Measurements from ENCODE around the gene ABHD2. TPM values are rescaled to one million over a fixed set of nuclear protein-coding genes. Genes with fewer than 3 reads are reported as not detected.

Gene ABHD2
- total and polyA plus RNA-seq, 9 of the 15 experiments (the other 6 are each of a cell fraction or from before 2014, with no cell fraction given): 16.9 to 99.8 (median 47.5) TPM

- H3K27ac ChIP-seq (ENCODE audit: extremely low read depth, low read depth, low read length): peak overlapping the region; percentile 91
- H4K20me1 ChIP-seq (replicated peaks; ENCODE audit: control insufficient read depth, insufficient read depth, low read length): no peaks in the 10 kb centered on the region
- H3K4me2 ChIP-seq (ENCODE audit: insufficient read depth, low read length): peak overlapping the region; percentile 67
- in situ Hi-C loops (cut with MboI): no loop called here
- H2AFZ ChIP-seq (ENCODE audit: low read depth, low read length): peak overlapping the region; percentile 83
- H3K79me2 ChIP-seq (ENCODE audit: control insufficient read depth, insufficient read depth, low read length): no peaks in the 10 kb centered on the region
- intact Hi-C loops (cut with micrococcal nuclease): no loop called here
- DNase-seq (ENCODE audit: extremely low read depth in 1 of 4, low spot score in 3 of 4): peak; percentile 34 to 89 (median 50)
- peak overlapping the region; percentile 54 to 56; a peak in 3 of 4 replicates for H3K9ac ChIP-seq (ENCODE audit: insufficient read depth in 1 of 2, low read depth in 2 of 2, low read length in 2 of 2)
- H3K9me3 ChIP-seq (replicated peaks; ENCODE audit: control insufficient read depth, insufficient read depth, low read depth, low read length): peaks cover 3% of the 10 kb centered on the region; the same call in 1 of the 2 replicates
- H3K27me3 ChIP-seq (ENCODE audit: control insufficient read depth in 2 of 2, insufficient read depth in 2 of 2, low read length in 2 of 2): no peaks in the 10 kb centered on the region
- POLR2A ChIA-PET: interaction anchor here (0.6 kb wide), 1 partner anchor 14 kb away, joined by 3 read pairs; the partner anchor contains the start of gene ABHD2
- no peak overlapping the region for H3K4me3 ChIP-seq
- peak; percentile 76 for ATAC-seq
- peak; percentile 88 for FAIRE-seq
- CTCF ChIA-PET (ENCODE audit: low intra/inter-chr PET ratio): interaction anchor here (0.9 kb wide), 1 partner anchor 55 kb away, joined by 3 read pairs; no protein-coding TSS in a partner anchor
- no peaks in the 10 kb centered on the region for H3K36me3 ChIP-seq (ENCODE audit: control insufficient read depth, insufficient read depth, low read length)
- no peaks in the 10 kb centered on the region for H3K9me1 ChIP-seq (ENCODE audit: control insufficient read depth, insufficient read depth, low read length)
- 1% methylated on average over 4 of the region's 4 CpGs for WGBS (ENCODE audit: insufficient coverage, low coverage, missing lambda C conversion rate)
- BruUV-seq (replicated peaks): no TSS peak
- peaks cover 36 to 78% of the 10 kb centered on the region in 2 experiments for H3K4me1 ChIP-seq (replicated peaks in 1 of 2; ENCODE audit: control insufficient read depth in 2 of 2, insufficient read depth in 2 of 2, low read length in 2 of 2)
- TF ChIP-seq HNRNPL (IDR thresholded peaks at IDR 0.05; ENCODE audit: low read depth, low read length) (no peak), RBM14 (IDR thresholded peaks at IDR 0.05; ENCODE audit: borderline replicate concordance, insufficient read depth, low read depth, low read length) (no peak), RAD21 (CRISPR knock-in tag; conservative IDR thresholded peaks at IDR 0.05 in 1 of 2, IDR thresholded peaks at IDR 0.05 in 1 of 2) (peak in 1 of 2 experiments; percentile 21; a peak in 2 of 4 replicates), ZNF146 (CRISPR knock-in tag; IDR thresholded peaks at IDR 0.05; ENCODE audit: unreplicated experiment) (no peak), CREBBP (IDR thresholded peaks at IDR 0.05; ENCODE audit: low read depth, low read length) (no peak), EHMT2 (IDR thresholded peaks at IDR 0.05) (peak; percentile 72; the same call in 1 of the 2 replicates), ILK (tag; IDR thresholded peaks at IDR 0.05; ENCODE audit: borderline replicate concordance, low read depth) (no peak), CBFB (CRISPR knock-in tag; IDR thresholded peaks at IDR 0.05) (no peak), RBFOX2 (IDR thresholded peaks at IDR 0.05; ENCODE audit: low read depth, low read length) (no peak), WHSC1 (IDR thresholded peaks at IDR 0.05; ENCODE audit: low read length) (no peak), ZMIZ1 (IDR thresholded peaks at IDR 0.05; ENCODE audit: low read depth in 2 of 2, low read length in 2 of 2) (peak in 1 of 2 experiments; percentile 71; a peak in 1 of 4 replicates), TCF7L2 (IDR thresholded peaks at IDR 0.05; ENCODE audit: low read depth, low read length) (no peak), NR2C1 (IDR thresholded peaks at IDR 0.05) (no peak), NR2C1 (tag; IDR thresholded peaks at IDR 0.05) (0 out of 2 replicates have a peak, but pooled peaks have one; percentile 17), ZNF766 (CRISPR knock-in tag; conservative IDR thresholded peaks at IDR 0.05) (peak; percentile 64; the same call in 1 of the 2 replicates), NFE2 (IDR thresholded peaks at IDR 0.05; ENCODE audit: low read depth) (peak; percentile 77), IRF9 (tag; IDR thresholded peaks at IDR 0.05) (no peak)
Observed at GRCh38 chr15:89074402-89075012, 13.7 kb upstream of the ABHD2 start.
